Panc1 (cell line): ENCODE measurements around the gene ISG15. TPM values are rescaled to one million over a fixed set of nuclear protein-coding genes. Genes with fewer than 3 reads are reported as not detected.
A peak's percentile ranks its signal among the peaks of the same experiment; 100 is the strongest.

Experiments used
- ATAC-seq: fragments of 200-7000 bp; cut with Tn5 transposase; 2 replicates; pipeline ENCODE4 v1.9.1; 2020; ENCODE audit warnings: mild to moderate bottlenecking, moderate library complexity
- BruUV-seq: library from RNA; stranded (reverse); fragments of 400-500 nt; replicated peaks from 2 replicates; lab custom pipeline; 2021; lab: Mats Ljungman, UMichigan
- CTCF ChIA-PET: fragments of 300-600 bp; sonication (Branson Sonifier 250); formaldehyde crosslinking; loops from one replicate; lab custom pipeline; 2022; ENCODE audit warnings: antibody characterized with exemption; lab: Charles Lee
- POLR2A ChIA-PET: fragments of 300-600 bp; sonication (Branson Sonifier 250); formaldehyde crosslinking; loops from one replicate; lab custom pipeline; 2022; ENCODE audit warnings: antibody characterized with exemption; lab: Charles Lee
- DNase-seq: peaks from one replicate; pipeline ENCODE4 v3.0.0-alpha.2; 2010; ENCODE audit warnings: low read depth, low spot score
- H3K27ac ChIP-seq: 2 replicates; pipeline ENCODE4 v1.5.1; 2011; ENCODE audit warnings: mild to moderate bottlenecking, low read length, inconsistent platforms
- H3K27me3 ChIP-seq: fragments of 200-500 bp; sonication (Bioruptor generic); 2 replicates; pipeline ENCODE4 v1.6.0; 2014; ENCODE audit warnings: low read length, inconsistent platforms; ENCODE audit not compliant: control insufficient read depth, insufficient read depth
- H3K36me3 ChIP-seq: fragments of 200-500 bp; sonication (Bioruptor generic); 2 replicates; pipeline ENCODE4 v1.5.1; 2014; ENCODE audit warnings: inconsistent platforms, mild to moderate bottlenecking, low read length, moderate library complexity; ENCODE audit not compliant: control insufficient read depth, insufficient read depth
- H3K4me1 ChIP-seq: 2 replicates; pipeline ENCODE4 v1.5.1; 2011; ENCODE audit warnings: inconsistent platforms, mild to moderate bottlenecking, low read length, moderate library complexity; ENCODE audit not compliant: control insufficient read depth, insufficient read depth
- H3K4me3 ChIP-seq, 2 experiments: 2 replicates each; pipeline ENCODE4 v1.5.1; 2011 to 2012; ENCODE audit warnings: low read depth in 2 of 2, low read length in 2 of 2, mild to moderate bottlenecking in 2 of 2, inconsistent platforms in 1 of 2, moderate library complexity in 1 of 2
- H3K9me3 ChIP-seq: fragments of 200-500 bp; sonication (Bioruptor generic); 2 replicates; pipeline ENCODE4 v1.5.1; 2014; ENCODE audit warnings: low read depth, mild to moderate bottlenecking, inconsistent platforms, low read length, moderate library complexity; ENCODE audit not compliant: control insufficient read depth, insufficient read depth
- CTCF ChIP-seq: fragments of 450-650 bp; IDR thresholded peaks from 2 replicates; pipeline ENCODE4 v1.5.1; 2017; ENCODE audit warnings: mild to moderate bottlenecking
- POLR2AphosphoS5 ChIP-seq: IDR thresholded peaks from 2 replicates; pipeline ENCODE4 v1.6.1; 2012; ENCODE audit warnings: mild to moderate bottlenecking, low read depth, low read length, moderate library complexity
- SIN3A ChIP-seq: IDR thresholded peaks from 2 replicates; pipeline ENCODE4 v1.6.1; 2012; ENCODE audit warnings: low read depth, mild to moderate bottlenecking, low read length, moderate library complexity, borderline replicate concordance; ENCODE audit not compliant: insufficient read depth
- TCF7L2 ChIP-seq: IDR thresholded peaks from 2 replicates; pipeline ENCODE4 v1.6.1; 2011; ENCODE audit warnings: mild to moderate bottlenecking, low read depth, low read length, inconsistent platforms
- in situ Hi-C: cut with HindIII; loops from 2 replicates; pipeline ENCODE4 v1.10.0; 2016; ENCODE audit warnings: low sequenced_read_pairs, low pct_unique_long_range_greater_than_20kb
- intact Hi-C: fragments of 100-400 bp; cut with micrococcal nuclease; formaldehyde crosslinking; loops from one replicate; pipeline ENCODE4 v1.10.0; 2022; ENCODE audit not compliant: unreplicated experiment
- total RNA-seq: library from RNA; stranded (reverse); gene quantifications from one replicate; pipeline ENCODE4 v1.2.1, GENCODE V29; 2021; ENCODE audit not compliant: unreplicated experiment
- TF ChIP-seq, protein P1 (sequence below), 2 experiments: IDR thresholded peaks; 2 replicates each; pipeline ENCODE4 v1.6.1; 2011 to 2012; ENCODE audit warnings: low read depth in 2 of 2, control low read depth in 1 of 2, low read length in 1 of 2, mild to moderate bottlenecking in 1 of 2, moderate library complexity in 1 of 2; ENCODE audit not compliant: insufficient read depth in 1 of 2

ISG15 gene
- total RNA-seq, 1 experiment from 2014 or later, result 102 TPM

DNA sequence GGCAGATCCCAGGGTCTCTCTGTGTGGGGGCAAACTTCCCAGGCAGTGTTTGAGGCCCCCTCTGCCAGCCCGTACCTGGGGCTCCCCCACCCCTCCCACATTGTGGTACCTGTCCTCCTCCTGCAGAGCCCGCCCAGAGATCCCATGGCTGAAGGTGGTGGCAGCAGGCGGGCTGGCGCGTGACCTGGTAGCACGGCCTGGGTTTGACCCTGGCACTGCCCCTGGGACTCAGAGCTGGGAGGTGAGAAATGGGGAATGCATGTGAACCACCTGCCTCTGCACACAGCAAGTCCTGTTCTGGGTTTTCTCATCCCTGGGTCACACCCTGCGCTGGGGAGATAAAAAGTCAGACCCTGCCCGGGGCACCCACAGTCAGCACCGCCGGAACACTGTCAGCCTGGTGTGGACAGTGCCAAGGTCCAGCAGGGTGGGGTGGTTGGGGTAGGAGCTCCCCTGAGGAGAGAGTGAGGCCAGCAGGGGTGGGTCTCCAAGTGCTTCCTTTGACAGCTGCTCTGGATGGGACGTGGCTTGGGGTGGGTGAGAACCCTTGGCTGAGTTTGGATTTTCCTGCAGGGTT is 18.4 kb downstream of the ISG15 start:
- Histone ChIP-seq H3K4me1 (no peaks in the 10 kb centered on the region), H3K27ac (no peak overlapping the region), H3K4me3 (no peak overlapping the region), H3K27me3 (no peaks in the 10 kb centered on the region), H3K9me3 (no peaks in the 10 kb centered on the region), H3K36me3 (no peaks in the 10 kb centered on the region)
- ChIA-PET POLR2A (interaction anchor here (0.6 kb wide), 1 partner anchor 17 kb away, joined by 7 read pairs; no protein-coding TSS in a partner anchor), CTCF (no interaction called here)
- TF ChIP-seq, protein P1, sequence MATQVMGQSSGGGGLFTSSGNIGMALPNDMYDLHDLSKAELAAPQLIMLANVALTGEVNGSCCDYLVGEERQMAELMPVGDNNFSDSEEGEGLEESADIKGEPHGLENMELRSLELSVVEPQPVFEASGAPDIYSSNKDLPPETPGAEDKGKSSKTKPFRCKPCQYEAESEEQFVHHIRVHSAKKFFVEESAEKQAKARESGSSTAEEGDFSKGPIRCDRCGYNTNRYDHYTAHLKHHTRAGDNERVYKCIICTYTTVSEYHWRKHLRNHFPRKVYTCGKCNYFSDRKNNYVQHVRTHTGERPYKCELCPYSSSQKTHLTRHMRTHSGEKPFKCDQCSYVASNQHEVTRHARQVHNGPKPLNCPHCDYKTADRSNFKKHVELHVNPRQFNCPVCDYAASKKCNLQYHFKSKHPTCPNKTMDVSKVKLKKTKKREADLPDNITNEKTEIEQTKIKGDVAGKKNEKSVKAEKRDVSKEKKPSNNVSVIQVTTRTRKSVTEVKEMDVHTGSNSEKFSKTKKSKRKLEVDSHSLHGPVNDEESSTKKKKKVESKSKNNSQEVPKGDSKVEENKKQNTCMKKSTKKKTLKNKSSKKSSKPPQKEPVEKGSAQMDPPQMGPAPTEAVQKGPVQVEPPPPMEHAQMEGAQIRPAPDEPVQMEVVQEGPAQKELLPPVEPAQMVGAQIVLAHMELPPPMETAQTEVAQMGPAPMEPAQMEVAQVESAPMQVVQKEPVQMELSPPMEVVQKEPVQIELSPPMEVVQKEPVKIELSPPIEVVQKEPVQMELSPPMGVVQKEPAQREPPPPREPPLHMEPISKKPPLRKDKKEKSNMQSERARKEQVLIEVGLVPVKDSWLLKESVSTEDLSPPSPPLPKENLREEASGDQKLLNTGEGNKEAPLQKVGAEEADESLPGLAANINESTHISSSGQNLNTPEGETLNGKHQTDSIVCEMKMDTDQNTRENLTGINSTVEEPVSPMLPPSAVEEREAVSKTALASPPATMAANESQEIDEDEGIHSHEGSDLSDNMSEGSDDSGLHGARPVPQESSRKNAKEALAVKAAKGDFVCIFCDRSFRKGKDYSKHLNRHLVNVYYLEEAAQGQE (IDR thresholded peaks at IDR 0.05; ENCODE audit: insufficient read depth in 1 of 2, low read depth in 2 of 2, low read length in 1 of 2), result no peak
- in situ Hi-C loops, result no loop called here
- no TSS peak for BruUV-seq
- intact Hi-C loops, result no loop called here
- DNase-seq, result no peak
- ATAC-seq, result peak; percentile 5; the same call in 1 of the 2 replicates

DNA sequence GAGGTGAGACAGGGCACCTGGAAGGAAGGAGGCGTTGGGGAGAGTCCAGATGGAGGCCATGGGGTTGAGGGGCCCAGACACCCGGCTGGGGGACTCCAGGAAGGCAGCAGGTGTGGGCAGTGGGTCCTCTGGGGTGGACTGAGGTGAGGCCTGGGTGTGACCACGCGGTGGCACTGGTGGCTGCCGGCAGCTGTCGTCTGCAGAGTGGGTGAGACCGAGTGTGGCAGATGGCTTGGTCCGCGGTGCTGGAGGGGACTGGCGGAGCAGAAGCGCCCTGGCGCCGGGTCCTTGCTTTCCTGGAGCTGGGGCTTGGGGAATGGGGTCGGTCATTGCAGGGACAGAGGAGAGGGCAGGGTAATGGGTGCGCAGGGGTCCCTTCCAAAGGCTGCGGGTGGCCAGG is 19.1 kb downstream of the ISG15 start:
- DNase-seq (no peak), ATAC-seq (peak; percentile 9; the same call in 1 of the 2 replicates)
- TF ChIP-seq SIN3A (no peak), POLR2AphosphoS5 (no peak), TCF7L2 (no peak), CTCF (no peak)
- TF ChIP-seq, protein P1 (IDR thresholded peaks at IDR 0.05; ENCODE audit: insufficient read depth in 1 of 2, low read depth in 2 of 2, low read length in 1 of 2), result no peak
- intact Hi-C loops, result no loop called here
- BruUV-seq, result no TSS peak
- in situ Hi-C loops, result no loop called here
- ChIA-PET POLR2A (no interaction called here), CTCF (no interaction called here)
- no peaks in the 10 kb centered on the region for H3K27me3 ChIP-seq
- no peaks in the 10 kb centered on the region for H3K9me3 ChIP-seq
- H3K4me1 ChIP-seq, result no peaks in the 10 kb centered on the region
- H3K4me3 ChIP-seq, result no peak overlapping the region
- H3K36me3 ChIP-seq, result no peaks in the 10 kb centered on the region
- no peak overlapping the region for H3K27ac ChIP-seq
